Right renal cortex interstitium (tissue), 3 donors: Measurements from ENCODE around the gene EHF. TPM values are rescaled to one million over a fixed set of nuclear protein-coding genes. Genes with fewer than 3 reads are reported as not detected.
"Not testable (repeated sequence)": the region's sequence is repeated elsewhere in the genome, so short reads cannot be mapped to it uniquely, and the experiment has no call there.

ENCODE experiments used
- DNase-seq, 3 donors: peaks; one replicate each; pipeline ENCODE4 v3.0.0-alpha.2; 2013; ENCODE audit warnings: low read depth in 3 of 3, low spot score in 2 of 3
- polyA plus RNA-seq, 3 donors: library from polyadenylated mRNA; unstranded; fragments of 120-200 nt; gene quantifications; one replicate each; pipeline ENCODE4 v1.2.1, GENCODE V29; 2013; ENCODE audit not compliant: insufficient read length in 3 of 3

The EHF gene
- polyA plus RNA-seq, 3 donors: 24.5 to 30.2 (median 27.6) TPM

- DNase-seq: no peak
Observed at GRCh38 chr11:34659096-34659733, 38.3 kb downstream of the EHF start.

DNA sequence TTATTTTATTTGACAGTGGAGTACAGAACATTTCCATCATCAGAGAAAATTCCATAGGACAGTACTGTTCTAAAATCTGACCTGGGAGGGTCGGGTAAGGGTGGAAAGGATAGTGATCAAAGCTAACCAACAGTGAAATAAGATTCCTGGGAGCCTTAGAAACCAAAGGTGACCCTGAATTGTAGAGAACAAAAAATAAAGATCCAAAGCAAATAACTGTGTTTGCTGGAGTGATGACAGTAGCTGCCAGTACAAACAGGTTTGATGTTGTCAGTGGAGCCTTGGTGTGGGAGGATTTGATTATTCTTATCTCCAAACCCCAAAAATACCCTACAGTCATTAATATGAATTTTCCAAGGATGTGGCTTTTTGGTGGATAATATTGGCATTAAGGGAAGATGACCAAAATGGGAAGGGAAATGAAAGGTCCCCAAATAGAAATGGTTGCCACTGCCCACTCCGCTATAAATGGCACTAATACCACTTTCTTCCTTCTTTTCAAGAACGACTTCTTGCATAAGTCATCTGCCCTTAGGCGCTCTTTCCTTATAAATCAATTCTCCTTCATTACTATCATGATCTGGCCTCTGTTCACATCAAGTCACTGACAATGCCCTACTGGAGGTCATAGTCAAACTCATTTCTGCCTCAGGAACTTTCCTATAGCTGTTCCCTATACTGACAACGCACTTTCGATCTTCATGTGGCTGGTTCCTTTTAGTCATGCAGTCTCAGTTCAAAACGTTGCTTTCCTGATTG, 44.4 kb downstream of the EHF start:
- no peak for DNase-seq

DNA sequence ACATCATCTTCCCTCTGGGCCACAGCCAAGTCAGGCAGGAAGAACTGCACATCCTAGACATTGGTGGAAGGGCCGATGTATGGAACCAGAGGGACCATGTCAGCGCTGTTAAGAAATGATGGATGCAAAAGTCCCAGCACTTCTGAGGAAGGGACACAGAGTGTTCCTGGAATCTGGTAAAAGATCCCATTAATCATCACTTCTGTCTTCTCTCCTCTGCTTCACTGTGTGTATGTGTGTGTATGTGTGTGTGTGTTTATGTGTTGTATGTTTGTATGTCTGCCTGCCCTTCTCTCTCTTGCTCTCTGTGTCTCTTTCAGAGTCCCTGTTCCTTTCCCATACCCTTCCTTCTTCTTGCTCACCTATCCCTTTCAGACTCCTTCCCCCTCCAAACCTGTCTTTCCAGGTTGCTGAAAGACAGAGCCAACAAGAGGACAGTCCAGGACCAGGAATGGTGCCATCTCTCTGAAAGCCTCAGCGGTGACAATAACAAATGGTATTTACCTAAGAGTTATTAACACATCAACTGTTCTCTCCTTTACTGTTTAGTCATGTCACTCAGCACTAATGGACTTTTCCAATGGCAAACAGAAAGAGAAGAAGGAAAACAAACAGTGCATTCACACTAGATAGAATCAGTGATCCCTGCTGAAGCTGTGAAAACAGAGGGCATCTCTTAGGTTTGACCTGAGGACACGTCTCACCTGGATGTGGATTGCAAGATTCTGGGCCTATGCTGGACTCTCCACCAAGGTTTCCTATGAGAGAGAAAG, 47.1 kb downstream of the EHF start:
- no peak for DNase-seq

GRCh38 chr11:34668583-34669053, 47.7 kb downstream of the EHF start:
- DNase-seq: no peak

GRCh38 chr11:34669458-34669857, 48.6 kb downstream of the EHF start:
- DNase-seq: no peak

GRCh38 chr11:34671117-34671516, 50.2 kb downstream of the EHF start:
- no peak for DNase-seq

- DNase-seq: no peak
Observed at GRCh38 chr11:34671946-34672345, 51.1 kb downstream of the EHF start.

DNA sequence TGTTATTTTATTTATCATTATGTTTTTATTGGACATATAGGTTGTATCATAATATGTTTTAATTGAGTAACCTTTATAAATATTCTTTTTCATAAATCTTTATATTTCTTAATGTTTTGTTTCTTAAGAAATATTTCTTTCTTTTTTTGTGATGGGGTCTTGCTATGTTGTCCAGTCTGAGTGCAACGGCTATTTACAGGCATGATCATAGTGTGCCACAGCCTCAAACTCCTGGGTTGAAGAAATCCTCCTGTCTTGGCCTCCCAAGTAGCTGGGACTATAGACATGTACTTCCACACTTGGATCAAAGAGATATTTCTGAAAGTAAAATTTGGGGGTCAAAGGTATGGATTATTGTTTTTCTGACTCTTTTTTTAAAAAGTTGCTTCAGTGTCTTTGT, 53.1 kb downstream of the EHF start:
- no peak for DNase-seq

- DNase-seq: no peak
Observed at GRCh38 chr11:34676227-34676626, 55.3 kb downstream of the EHF start.

DNA sequence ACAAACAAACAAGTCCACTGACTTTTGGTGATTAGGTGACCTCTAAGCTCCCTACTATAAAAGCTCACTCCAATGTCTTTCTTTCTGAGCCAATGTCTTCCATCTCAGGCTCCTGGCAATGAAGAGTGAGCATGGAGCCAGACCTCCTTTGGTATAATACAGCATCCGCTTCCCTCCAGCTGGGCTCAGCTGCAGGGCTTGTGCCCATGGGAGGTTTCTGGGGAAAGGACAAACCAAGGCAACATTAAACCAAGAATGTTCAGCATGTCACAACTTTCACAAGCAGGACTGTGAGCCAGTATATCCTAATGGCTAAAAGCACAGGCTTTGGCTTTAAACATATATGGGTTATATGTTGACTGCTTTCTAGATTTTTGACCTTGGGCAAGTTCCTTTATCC, 58.8 kb downstream of the EHF start:
- DNase-seq: no peak

- no peak for DNase-seq
Observed at GRCh38 chr11:34680206-34680605, 59.3 kb downstream of the EHF start.

- DNase-seq: no peak
Observed at GRCh38 chr11:34680918-34681586, 60.2 kb downstream of the EHF start.

- no peak for DNase-seq
Observed at GRCh38 chr11:34682825-34683224, 61.9 kb downstream of the EHF start.

DNA sequence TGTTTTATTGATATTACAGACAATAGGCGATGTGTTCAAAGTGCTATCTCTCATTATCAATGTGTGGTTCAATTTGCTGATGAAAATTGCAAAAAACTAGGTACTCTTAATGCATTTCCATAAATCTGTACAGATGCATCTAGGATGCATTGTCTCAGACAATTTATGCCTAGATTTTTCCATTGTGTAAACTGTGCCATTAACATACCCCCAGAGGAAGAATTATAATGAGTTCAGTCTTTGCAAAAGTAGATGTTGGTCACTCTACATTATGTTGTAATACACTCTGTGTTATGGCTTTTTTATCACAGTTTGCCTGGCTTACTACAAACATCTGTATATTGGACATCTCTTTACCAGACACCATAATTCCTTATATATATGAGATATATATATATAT, 62.5 kb downstream of the EHF start:
- no peak for DNase-seq

DNA sequence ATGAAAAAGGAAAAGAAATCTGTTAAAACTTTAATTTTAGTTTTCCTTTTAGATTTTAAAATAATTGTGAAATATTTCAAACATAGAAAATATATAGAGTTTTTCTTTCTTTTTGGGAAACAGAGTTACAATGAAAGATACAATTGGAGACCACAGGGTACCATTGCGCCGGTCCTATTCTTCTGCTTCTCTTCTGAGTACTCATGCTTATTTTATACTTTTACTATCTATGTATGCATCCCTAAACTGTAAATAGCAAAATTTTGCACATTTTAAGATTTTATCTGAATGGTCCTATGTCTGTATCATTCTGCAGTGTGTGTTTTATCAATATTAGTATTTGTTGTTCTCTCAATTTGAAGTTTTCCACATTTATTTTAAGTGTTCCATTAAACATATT, 65.0 kb downstream of the EHF start:
- DNase-seq: no peak

- DNase-seq: not testable (repeated sequence)
Observed at GRCh38 chr11:34692299-34692698, 71.4 kb downstream of the EHF start.

DNA sequence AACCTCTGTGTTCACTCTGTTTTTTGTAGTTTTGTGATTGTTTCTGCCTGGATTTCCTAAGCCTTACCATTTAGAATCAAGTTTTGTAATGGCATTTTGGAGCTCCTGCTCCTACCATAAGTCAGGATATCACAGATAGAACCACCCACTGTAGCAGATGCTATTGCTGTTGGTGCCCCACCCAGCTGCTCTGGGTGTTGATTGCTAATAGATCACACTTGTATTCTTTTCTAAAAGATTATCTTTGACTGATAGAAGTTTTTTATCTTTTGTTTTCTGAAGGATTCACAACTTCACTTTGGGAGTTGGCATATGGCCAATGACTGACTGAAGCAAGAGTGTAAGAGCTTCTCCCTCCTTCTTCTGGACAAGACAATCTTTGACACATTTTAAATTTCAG, 76.0 kb downstream of the EHF start:
- no peak for DNase-seq

GRCh38 chr11:34706709-34707461, 86.0 kb downstream of the EHF start:
- no peak for DNase-seq

GRCh38 chr11:34707462-34707840, 86.6 kb downstream of the EHF start:
- no peak for DNase-seq
